Loucy (cell line): ENCODE results near the gene ZFYVE28.

Experiments used
- H2AFZ ChIP-seq: fragments of 200-600 bp; sonication (generic); 2 replicates; pipeline ENCODE4 v1.6.0; 2016; ENCODE audit warnings: antibody characterized with exemption, mild to moderate bottlenecking, low read length, moderate library complexity
- H3F3A ChIP-seq: fragments of 200-600 bp; 2 replicates; pipeline ENCODE4 v1.6.0; 2016; ENCODE audit warnings: antibody characterized with exemption, low read depth, mild to moderate bottlenecking
- H3K27me3 ChIP-seq: fragments of 200-600 bp; sonication (generic); 2 replicates; pipeline ENCODE4 v1.6.1; 2014; ENCODE audit warnings: low read length, mild to moderate bottlenecking; ENCODE audit not compliant: insufficient read depth, poor library complexity, severe bottlenecking
- H3K36me3 ChIP-seq: fragments of 200-600 bp; sonication (generic); 2 replicates; pipeline ENCODE4 v1.6.1; 2016; ENCODE audit warnings: low read length; ENCODE audit not compliant: insufficient read depth
- H3K4me1 ChIP-seq: fragments of 200-600 bp; sonication (generic); 2 replicates; pipeline ENCODE4 v1.5.1; 2014; ENCODE audit warnings: low read length, mild to moderate bottlenecking; ENCODE audit not compliant: insufficient read depth, poor library complexity, severe bottlenecking
- H3K4me2 ChIP-seq: fragments of 200-600 bp; sonication (generic); 2 replicates; pipeline ENCODE4 v1.6.0; 2014; ENCODE audit warnings: antibody characterized with exemption, low read length, low read depth, mild to moderate bottlenecking; ENCODE audit not compliant: poor library complexity, severe bottlenecking
- H3K4me3 ChIP-seq: fragments of 200-600 bp; sonication (generic); 2 replicates; pipeline ENCODE4 v1.5.1; 2014; ENCODE audit warnings: low read length, mild to moderate bottlenecking, mixed read lengths; ENCODE audit not compliant: poor library complexity, severe bottlenecking
- H3K79me2 ChIP-seq: fragments of 200-600 bp; sonication (generic); 2 replicates; pipeline ENCODE4 v1.6.1; 2014; ENCODE audit warnings: low read length; ENCODE audit not compliant: insufficient read depth
- H3K9ac ChIP-seq: fragments of 200-600 bp; sonication (generic); 2 replicates; pipeline ENCODE4 v1.6.0; 2014; ENCODE audit warnings: mild to moderate bottlenecking, low read depth, low read length, moderate library complexity; ENCODE audit not compliant: poor library complexity, severe bottlenecking
- H3K9me2 ChIP-seq: fragments of 200-600 bp; sonication (generic); replicated peaks from 2 replicates; pipeline ENCODE4 v1.6.1; 2016; ENCODE audit warnings: low read depth, low read length, mixed read lengths
- H3K9me3 ChIP-seq: fragments of 200-600 bp; sonication (generic); 2 replicates; pipeline ENCODE4 v1.6.1; 2014; ENCODE audit warnings: mild to moderate bottlenecking, antibody characterized with exemption, low read length, low read depth; ENCODE audit not compliant: insufficient read depth
- H4K20me1 ChIP-seq: fragments of 200-600 bp; sonication (generic); 2 replicates; pipeline ENCODE4 v1.6.0; 2014; ENCODE audit warnings: antibody characterized with exemption, low read length, mild to moderate bottlenecking; ENCODE audit not compliant: insufficient read depth, poor library complexity, severe bottlenecking
- CTCF ChIP-seq: fragments of 200-600 bp; sonication (generic); conservative IDR thresholded peaks from 2 replicates; pipeline ENCODE4 v1.5.1; 2014; ENCODE audit warnings: mild to moderate bottlenecking, antibody characterized with exemption, low read length
- EZH2phosphoT487 ChIP-seq: fragments of 200-600 bp; IDR thresholded peaks from 2 replicates; pipeline ENCODE4 v1.6.1; 2018; ENCODE audit warnings: antibody characterized with exemption, mild to moderate bottlenecking, moderate library complexity, borderline replicate concordance

Gene ZFYVE28

GRCh38 chr4:2441393-2442174 lies 23.1 kb upstream of the ZFYVE28 start:
- H3K79me2 ChIP-seq = no peaks in the 10 kb centered on the region
- H3K4me2 ChIP-seq = peak overlapping the region; percentile 34
- H3K4me1 ChIP-seq = peaks cover 8% of the 10 kb centered on the region
- H3K9ac ChIP-seq = peak overlapping the region; percentile 43
- no peak overlapping the region for H3K4me3 ChIP-seq
- H3K27me3 ChIP-seq = no peaks in the 10 kb centered on the region
- no peaks in the 10 kb centered on the region for H3K9me3 ChIP-seq
- no peaks in the 10 kb centered on the region for H3F3A ChIP-seq
- H4K20me1 ChIP-seq = no peaks in the 10 kb centered on the region
- H3K36me3 ChIP-seq = no peaks in the 10 kb centered on the region
- no peaks in the 10 kb centered on the region for H3K9me2 ChIP-seq
- peak overlapping the region; percentile 95 for H2AFZ ChIP-seq
- TF ChIP-seq EZH2phosphoT487 (no peak), CTCF (peak; percentile 100)

GRCh38 chr4:2438822-2439718 lies 20.6 kb upstream of the ZFYVE28 start:
- Histone ChIP-seq H2AFZ (no peak overlapping the region), H3K27me3 (no peaks in the 10 kb centered on the region), H3K36me3 (no peaks in the 10 kb centered on the region), H3K9me2 (no peaks in the 10 kb centered on the region), H3F3A (no peaks in the 10 kb centered on the region), H4K20me1 (no peaks in the 10 kb centered on the region), H3K9me3 (no peaks in the 10 kb centered on the region), H3K4me2 (no peak overlapping the region), H3K9ac (no peak overlapping the region), H3K4me3 (no peak overlapping the region), H3K79me2 (no peaks in the 10 kb centered on the region), H3K4me1 (peaks cover 8% of the 10 kb centered on the region)
- TF ChIP-seq CTCF = no peak
- no peak for TF ChIP-seq EZH2phosphoT487

DNA sequence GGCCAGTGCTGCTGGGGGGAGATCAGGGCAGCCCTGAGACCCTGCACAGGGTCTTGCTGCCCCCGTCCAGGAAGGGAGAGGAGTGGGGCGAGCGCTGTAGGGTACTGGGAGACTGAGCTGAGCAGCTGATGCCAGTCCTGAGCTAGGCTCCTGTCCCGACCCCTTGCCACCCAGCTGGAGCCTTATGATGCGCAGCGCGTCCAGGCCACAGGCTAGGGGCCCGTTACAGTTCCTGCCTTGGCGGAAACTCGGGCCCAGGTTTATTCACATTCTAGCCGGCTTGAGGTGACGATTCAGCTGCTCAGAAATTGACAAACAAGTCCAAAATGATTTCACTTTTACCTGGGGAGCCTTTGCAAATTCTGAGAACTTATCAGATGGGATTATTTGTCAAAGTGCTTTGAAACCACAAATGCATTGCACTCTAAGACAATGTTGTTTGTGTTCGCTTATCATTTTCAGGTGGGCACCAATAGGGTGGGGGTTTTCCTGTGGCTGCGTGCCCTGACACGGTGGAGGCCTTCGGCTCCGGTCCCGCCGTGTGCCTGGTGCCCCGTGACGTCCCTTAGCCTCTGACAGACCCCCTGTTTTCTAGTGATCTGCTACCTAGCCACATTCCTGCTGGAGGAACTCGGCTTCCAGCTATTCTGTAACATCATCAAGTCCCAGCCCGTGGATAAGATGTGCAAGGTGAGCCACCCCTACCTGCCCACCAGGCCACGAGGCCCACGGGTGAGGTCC lies 19.2 kb upstream of the ZFYVE28 start:
- Histone ChIP-seq H3K36me3 (no peaks in the 10 kb centered on the region), H3K9me3 (no peaks in the 10 kb centered on the region), H3K9me2 (no peaks in the 10 kb centered on the region), H3K27me3 (no peaks in the 10 kb centered on the region), H3K4me2 (no peak overlapping the region), H3K4me3 (no peak overlapping the region), H3K9ac (no peak overlapping the region), H3F3A (no peaks in the 10 kb centered on the region), H4K20me1 (no peaks in the 10 kb centered on the region), H3K79me2 (no peaks in the 10 kb centered on the region), H2AFZ (no peak overlapping the region), H3K4me1 (peaks cover 8% of the 10 kb centered on the region)
- TF ChIP-seq CTCF (no peak), EZH2phosphoT487 (no peak)
